Urinary bladder (tissue), 4 donors: ENCODE data around the gene ZNF775. TPM values are rescaled to one million over a fixed set of nuclear protein-coding genes. Genes with fewer than 3 reads are reported as not detected.

Experiments used
- DNase-seq: peaks from one replicate; pipeline ENCODE4 v3.0.0-alpha.2; 2015; ENCODE audit errors: extremely low spot score
- H3K27ac ChIP-seq: one replicate; pipeline ENCODE4 v1.5.1; 2013; ENCODE audit warnings: low read depth, mild to moderate bottlenecking, moderate library complexity
- H3K36me3 ChIP-seq: one replicate; pipeline ENCODE4 v1.6.1; 2013; ENCODE audit warnings: mild to moderate bottlenecking, moderate library complexity; ENCODE audit not compliant: insufficient read depth
- H3K4me1 ChIP-seq: one replicate; pipeline ENCODE4 v1.6.1; 2013; ENCODE audit warnings: mild to moderate bottlenecking, moderate library complexity; ENCODE audit not compliant: insufficient read depth
- H3K4me3 ChIP-seq: one replicate; pipeline ENCODE4 v1.5.1; 2013; ENCODE audit warnings: low read depth, low read length
- WGBS: extraction: QIAGEN DNeasy Blood & Tissue Kit; methylation state at CpG from one replicate; pipeline ENCODE4 v1.1.7; 2013; 5-methylcytosine and 5-hydroxymethylcytosine counted together
- polyA plus RNA-seq: library from polyadenylated mRNA; stranded (reverse); fragments of 200-250 nt; gene quantifications from one replicate; pipeline ENCODE4 v1.2.3, GENCODE V29; 2013
- total RNA-seq: library from RNA; depleted of rRNA; stranded (reverse); fragments of >200 nt; gene quantifications from one replicate; pipeline ENCODE4 v1.2.3, GENCODE V29; 2014
- donor health status: healthy with polysubstance abuse.
- donor health status: healthy.

ZNF775 gene
- total and polyA plus RNA-seq, 2 donors = 5.1 to 11.6 TPM

GRCh38 chr7:150435390-150436073, 56.4 kb downstream of the ZNF775 start:
- no peaks in the 10 kb centered on the region for H3K36me3 ChIP-seq
- no peak for DNase-seq
- 73% methylated on average over 8 of the region's 8 CpGs for WGBS
- H3K4me3 ChIP-seq = no peak overlapping the region
- no peaks in the 10 kb centered on the region for H3K4me1 ChIP-seq
- H3K27ac ChIP-seq = no peak overlapping the region

DNA sequence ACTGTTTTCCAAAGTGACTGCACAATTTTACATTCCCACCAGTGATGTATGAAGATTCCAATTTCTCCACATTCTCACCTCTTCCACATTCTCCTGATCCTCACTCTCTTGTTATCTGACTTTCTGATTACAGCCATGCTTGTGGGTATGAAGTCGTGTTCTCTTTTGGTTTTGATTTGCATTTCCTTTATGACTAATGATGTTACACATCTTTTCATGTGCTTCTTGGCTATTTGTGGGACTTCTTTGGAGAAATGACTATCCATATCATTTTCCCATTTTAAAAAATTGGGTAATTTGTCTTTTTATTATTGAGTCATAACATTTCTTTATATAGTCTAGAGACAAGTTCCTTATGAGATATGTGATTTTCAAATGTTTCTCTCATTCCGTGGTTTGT, 60.8 kb downstream of the ZNF775 start:
- WGBS = 75% methylated on average over 2 of the region's 2 CpGs
- Histone ChIP-seq H3K36me3 (no peaks in the 10 kb centered on the region), H3K27ac (no peak overlapping the region), H3K4me1 (no peaks in the 10 kb centered on the region), H3K4me3 (no peak overlapping the region)
- no peak for DNase-seq

- Histone ChIP-seq H3K27ac (no peak overlapping the region), H3K36me3 (no peaks in the 10 kb centered on the region), H3K4me1 (no peaks in the 10 kb centered on the region), H3K4me3 (no peak overlapping the region)
- DNase-seq = no peak
Measured at GRCh38 chr7:150441524-150441923, 62.4 kb downstream of the ZNF775 start.

- WGBS = 95% methylated on average over 20 of the region's 20 CpGs
- H3K4me3 ChIP-seq = no peak overlapping the region
- no peaks in the 10 kb centered on the region for H3K36me3 ChIP-seq
- H3K27ac ChIP-seq = no peak overlapping the region
- no peak for DNase-seq
- H3K4me1 ChIP-seq = no peaks in the 10 kb centered on the region
Measured at GRCh38 chr7:150442811-150443210, 63.7 kb downstream of the ZNF775 start.

DNA sequence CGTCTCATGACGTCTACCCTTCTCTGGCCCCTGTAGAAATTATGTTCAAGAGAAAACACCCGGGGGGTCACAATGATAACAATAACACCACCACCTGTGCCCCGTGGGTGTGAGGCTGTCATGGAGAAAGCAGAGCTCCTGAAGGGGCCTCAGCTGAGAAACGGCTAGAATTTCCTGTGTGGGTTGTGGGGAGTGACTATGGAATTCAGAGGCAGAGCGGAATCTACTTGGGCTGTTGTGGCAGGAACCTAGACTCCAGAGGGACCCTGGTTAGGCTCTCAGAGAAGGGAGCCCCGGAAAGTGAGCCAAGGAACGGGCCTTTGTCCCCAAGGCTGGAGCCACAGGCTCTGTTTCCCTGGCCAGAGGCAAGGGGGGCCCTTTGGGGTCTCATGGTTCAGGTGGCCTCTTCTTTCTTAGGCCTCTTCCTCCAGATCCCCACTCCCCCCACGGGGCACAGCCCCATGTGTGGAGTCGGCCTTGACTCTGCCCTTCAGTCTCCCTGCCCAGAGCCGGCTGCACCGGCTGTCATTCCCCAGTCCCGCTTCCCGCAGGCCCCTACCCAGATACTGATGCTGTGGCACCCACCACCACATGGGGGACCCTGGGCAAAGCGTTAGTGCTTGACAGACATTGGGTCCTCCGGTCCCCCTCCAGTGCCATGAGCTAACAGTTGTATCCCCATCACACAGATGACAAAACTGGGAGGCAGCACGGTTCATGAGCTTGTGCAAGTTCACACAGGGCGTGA, 64.8 kb downstream of the ZNF775 start:
- no peak for DNase-seq
- WGBS = 79% methylated on average over 18 of the region's 18 CpGs

GRCh38 chr7:150444674-150445365, 65.7 kb downstream of the ZNF775 start:
- H3K27ac ChIP-seq = no peak overlapping the region
- WGBS = 71% methylated on average over 7 of the region's 7 CpGs
- no peaks in the 10 kb centered on the region for H3K4me1 ChIP-seq
- no peaks in the 10 kb centered on the region for H3K36me3 ChIP-seq
- no peak for DNase-seq
- no peak overlapping the region for H3K4me3 ChIP-seq

More for the DNA sequence above, 64.8 kb downstream of the ZNF775 start:
- Histone ChIP-seq H3K4me3 (no peak overlapping the region), H3K4me1 (no peaks in the 10 kb centered on the region), H3K36me3 (no peaks in the 10 kb centered on the region), H3K27ac (no peak overlapping the region)

DNA sequence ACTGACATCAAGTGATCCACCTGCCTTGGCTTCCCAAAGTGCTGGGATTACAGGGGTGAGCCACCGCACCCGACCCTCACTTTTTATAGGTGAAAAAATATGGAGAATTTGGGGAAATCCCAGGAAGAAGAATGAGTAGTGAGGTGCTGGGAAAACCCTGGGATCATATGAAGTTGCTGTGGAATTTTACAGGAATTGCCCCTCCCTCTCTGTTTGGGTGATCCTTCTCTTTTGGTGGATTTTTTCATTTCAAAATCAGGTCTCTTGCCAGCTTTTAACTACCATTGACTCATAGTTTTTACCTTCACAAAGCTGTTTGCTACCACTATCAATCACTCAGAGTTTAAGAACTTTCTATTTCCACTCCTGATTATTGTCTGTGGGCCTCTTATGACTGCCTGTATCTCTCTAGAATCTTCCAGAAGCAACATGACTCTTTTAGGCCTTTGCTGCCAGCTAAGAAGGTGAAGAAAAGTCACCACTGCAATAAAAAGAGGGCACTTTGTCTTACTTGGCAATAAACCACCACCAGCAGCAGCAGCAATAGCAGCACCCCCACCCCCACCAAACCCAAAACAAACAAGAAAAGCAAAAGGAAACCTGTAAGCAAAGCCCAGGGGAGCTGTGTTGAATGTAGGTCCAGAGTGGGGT, 67.3 kb downstream of the ZNF775 start:
- DNase-seq = no peak
- no peaks in the 10 kb centered on the region for H3K4me1 ChIP-seq
- no peaks in the 10 kb centered on the region for H3K36me3 ChIP-seq
- 84% methylated on average over 2 of the region's 2 CpGs for WGBS
- H3K4me3 ChIP-seq = no peak overlapping the region
- H3K27ac ChIP-seq = no peak overlapping the region

Other genes with a start within 250 kb of the ZNF775 start
- gene LRRC61, start 56.0 kb upstream of the ZNF775 start, total RNA-seq = 3.7 TPM
- gene LRRC61, start 56.0 kb upstream of the ZNF775 start, polyA plus RNA-seq = 11.8 TPM
- gene ACTR3C, start 55.8 kb upstream of the ZNF775 start, total RNA-seq = 6.5 TPM
- 3.4 TPM for gene ACTR3C, start 55.8 kb upstream of the ZNF775 start, polyA plus RNA-seq
- 86.2 TPM for gene RARRES2, start 37.7 kb upstream of the ZNF775 start, total RNA-seq
- gene RARRES2, start 37.7 kb upstream of the ZNF775 start, polyA plus RNA-seq = 400 TPM
- 25.2 TPM for gene REPIN1, start 10.5 kb upstream of the ZNF775 start, total RNA-seq
- gene REPIN1, start 10.5 kb upstream of the ZNF775 start, polyA plus RNA-seq = 76.7 TPM
- gene GIMAP8, start 71.3 kb downstream of the ZNF775 start, total RNA-seq = 15.2 TPM
- gene GIMAP8, start 71.3 kb downstream of the ZNF775 start, polyA plus RNA-seq = 14.3 TPM
- 16.2 TPM for gene GIMAP7, start 135.5 kb downstream of the ZNF775 start, total RNA-seq
- gene GIMAP7, start 135.5 kb downstream of the ZNF775 start, polyA plus RNA-seq = 33.2 TPM
- 43.9 TPM for gene GIMAP4, start 188.1 kb downstream of the ZNF775 start, total RNA-seq
- 41.1 TPM for gene GIMAP4, start 188.1 kb downstream of the ZNF775 start, polyA plus RNA-seq